Peyer's patch (tissue), 4 donors: ENCODE results near the gene ZNF316. TPM values are rescaled to one million over a fixed set of nuclear protein-coding genes. Genes with fewer than 3 reads are reported as not detected.

Experiments
- DNase-seq, 3 donors: peaks; one replicate each; pipeline ENCODE4 v3.0.0-alpha.2; 2017 to 2019
- H3K27ac ChIP-seq, 4 donors: fragments of 200-600 bp; sonication (generic); one replicate each; pipeline ENCODE4 v1.5.1; 2016 to 2019
- H3K27me3 ChIP-seq, 2 donors: fragments of 200-600 bp; sonication (generic); one replicate each; pipeline ENCODE4 v1.5.1; 2019
- H3K36me3 ChIP-seq, 3 donors: fragments of 200-600 bp; sonication (generic); one replicate each; pipeline ENCODE4 v1.5.1; 2016 to 2019
- H3K4me1 ChIP-seq, 4 donors: fragments of 200-600 bp; sonication (generic); one replicate each; pipeline ENCODE4 v1.5.1; 2016 to 2019
- H3K4me3 ChIP-seq, 4 donors: fragments of 200-600 bp; sonication (generic); 1 replicate in 3 of 4; 2 replicates in 1 of 4; pipeline ENCODE4 v1.5.1; 2016 to 2019; ENCODE audit warnings: mild to moderate bottlenecking in 1 of 4
- H3K9me3 ChIP-seq, 4 donors: fragments of 200-600 bp; sonication (generic); one replicate each; pipeline ENCODE4 v1.5.1; 2016 to 2019; ENCODE audit warnings: mild to moderate bottlenecking in 1 of 4
- POLR2A ChIP-seq, 2 donors: fragments of 450-650 bp; IDR thresholded peaks; one replicate each; pipeline ENCODE4 v1.5.1; 2017; ENCODE audit warnings: antibody characterized with exemption in 2 of 2, mild to moderate bottlenecking in 2 of 2, moderate library complexity in 2 of 2
- total RNA-seq, 4 donors: library from RNA; depleted of rRNA; stranded (reverse); fragments of >200 nt; gene quantifications; one replicate each; pipeline ENCODE4 v1.1.0, GENCODE V29; 2016
- TF ChIP-seq, protein P1 (sequence below), 6 experiments: fragments of 450-650 bp in 4 of 6; fragments of 200-600 bp in 2 of 6; sonication (generic) in 1 of 6; IDR thresholded peaks; one replicate each; pipeline ENCODE4 v1.5.1; 2017 to 2019; ENCODE audit warnings: antibody characterized with exemption in 6 of 6, mild to moderate bottlenecking in 3 of 6, moderate library complexity in 1 of 6

The ZNF316 gene
- total RNA-seq, 4 donors from 2014 or later: 21.7 to 51.2 (median 39.2) TPM

DNA sequence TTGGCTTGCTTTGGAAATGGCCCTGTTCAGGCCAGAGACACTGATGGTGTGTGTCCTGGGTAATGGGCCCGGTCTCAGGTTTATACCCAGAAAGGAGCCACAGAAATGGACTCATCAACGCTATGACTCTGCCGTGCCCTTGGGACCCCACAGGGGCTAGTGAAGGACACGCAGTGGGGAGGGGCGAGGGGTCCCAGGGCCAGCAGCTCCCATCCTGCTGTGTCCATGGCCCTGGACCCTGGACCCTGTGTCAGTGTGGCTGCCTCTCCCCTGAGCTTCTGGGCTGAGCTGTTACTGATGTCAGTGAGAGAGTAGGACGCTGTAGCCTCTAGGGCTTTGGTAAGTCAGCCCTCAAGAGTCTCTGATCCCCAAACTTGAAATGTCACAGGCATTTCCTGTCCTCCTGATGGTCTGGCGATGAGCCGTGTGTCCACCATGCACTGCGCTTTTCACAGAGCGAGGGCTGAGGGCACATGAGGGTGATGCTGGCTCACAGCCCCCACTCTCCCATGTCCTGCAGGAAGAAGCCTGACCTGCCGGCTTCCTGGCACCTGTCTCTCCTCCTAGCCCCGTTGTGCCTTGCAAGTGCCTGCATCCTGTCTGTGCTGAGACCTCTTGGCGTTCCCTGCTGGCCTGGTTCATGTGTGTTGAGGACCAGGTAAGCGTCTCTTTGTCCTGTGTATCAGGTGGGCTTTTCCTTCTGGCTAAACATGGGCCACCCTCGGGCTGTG, 4.4 kb downstream of the ZNF316 start:
- Histone ChIP-seq H3K36me3 (peaks cover 0 to 59% (median 0%) of the 10 kb centered on the region in 3 donors), H3K27ac (no peak overlapping the region), H3K4me3 (no peak overlapping the region), H3K9me3 (no peaks in the 10 kb centered on the region), H3K4me1 (peaks cover 0 to 15% (median 10%) of the 10 kb centered on the region in 4 donors), H3K27me3 (no peaks in the 10 kb centered on the region)
- no peak for DNase-seq
- TF ChIP-seq, protein P1, sequence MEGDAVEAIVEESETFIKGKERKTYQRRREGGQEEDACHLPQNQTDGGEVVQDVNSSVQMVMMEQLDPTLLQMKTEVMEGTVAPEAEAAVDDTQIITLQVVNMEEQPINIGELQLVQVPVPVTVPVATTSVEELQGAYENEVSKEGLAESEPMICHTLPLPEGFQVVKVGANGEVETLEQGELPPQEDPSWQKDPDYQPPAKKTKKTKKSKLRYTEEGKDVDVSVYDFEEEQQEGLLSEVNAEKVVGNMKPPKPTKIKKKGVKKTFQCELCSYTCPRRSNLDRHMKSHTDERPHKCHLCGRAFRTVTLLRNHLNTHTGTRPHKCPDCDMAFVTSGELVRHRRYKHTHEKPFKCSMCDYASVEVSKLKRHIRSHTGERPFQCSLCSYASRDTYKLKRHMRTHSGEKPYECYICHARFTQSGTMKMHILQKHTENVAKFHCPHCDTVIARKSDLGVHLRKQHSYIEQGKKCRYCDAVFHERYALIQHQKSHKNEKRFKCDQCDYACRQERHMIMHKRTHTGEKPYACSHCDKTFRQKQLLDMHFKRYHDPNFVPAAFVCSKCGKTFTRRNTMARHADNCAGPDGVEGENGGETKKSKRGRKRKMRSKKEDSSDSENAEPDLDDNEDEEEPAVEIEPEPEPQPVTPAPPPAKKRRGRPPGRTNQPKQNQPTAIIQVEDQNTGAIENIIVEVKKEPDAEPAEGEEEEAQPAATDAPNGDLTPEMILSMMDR (IDR thresholded peaks at IDR 0.05): no peak
- TF ChIP-seq POLR2A (IDR thresholded peaks at IDR 0.05): no peak

DNA sequence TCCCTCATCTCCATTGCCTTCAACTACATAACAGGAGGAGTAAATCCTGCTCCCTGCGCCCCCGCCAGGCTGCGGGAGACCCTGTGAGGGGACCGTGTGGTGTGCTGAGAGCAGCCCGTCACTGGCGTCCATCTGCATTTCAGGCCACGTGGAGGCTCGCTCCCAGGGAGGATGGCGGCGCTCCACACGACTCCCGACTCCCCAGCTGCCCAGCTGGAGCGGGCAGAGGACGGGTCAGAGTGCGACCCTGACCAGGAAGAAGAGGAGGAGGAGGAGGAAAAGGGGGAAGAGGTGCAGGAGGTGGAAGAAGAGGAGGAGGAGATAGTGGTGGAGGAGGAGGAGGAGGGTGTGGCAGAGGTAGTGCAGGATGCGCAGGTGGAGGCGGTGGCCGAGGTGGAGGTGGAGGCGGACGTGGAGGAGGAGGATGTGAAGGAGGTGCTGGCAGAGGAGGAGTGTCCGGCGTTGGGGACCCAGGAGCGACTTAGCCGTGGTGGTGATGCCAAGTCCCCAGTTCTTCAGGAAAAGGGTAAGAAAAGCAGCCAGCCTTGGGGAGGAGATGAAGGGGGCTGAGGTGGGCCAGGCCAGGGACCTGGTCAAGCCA, 5.2 kb downstream of the ZNF316 start:
- TF ChIP-seq, protein P1 (IDR thresholded peaks at IDR 0.05): no peak
- TF ChIP-seq POLR2A (IDR thresholded peaks at IDR 0.05): no peak
- H3K9me3 ChIP-seq: no peaks in the 10 kb centered on the region
- peaks cover 0 to 12% (median 8%) of the 10 kb centered on the region in 4 donors for H3K4me1 ChIP-seq
- no peak for DNase-seq
- peaks cover 0 to 66% (median 0%) of the 10 kb centered on the region in 3 donors for H3K36me3 ChIP-seq
- no peak overlapping the region for H3K4me3 ChIP-seq
- no peak overlapping the region for H3K27ac ChIP-seq
- no peaks in the 10 kb centered on the region for H3K27me3 ChIP-seq

DNA sequence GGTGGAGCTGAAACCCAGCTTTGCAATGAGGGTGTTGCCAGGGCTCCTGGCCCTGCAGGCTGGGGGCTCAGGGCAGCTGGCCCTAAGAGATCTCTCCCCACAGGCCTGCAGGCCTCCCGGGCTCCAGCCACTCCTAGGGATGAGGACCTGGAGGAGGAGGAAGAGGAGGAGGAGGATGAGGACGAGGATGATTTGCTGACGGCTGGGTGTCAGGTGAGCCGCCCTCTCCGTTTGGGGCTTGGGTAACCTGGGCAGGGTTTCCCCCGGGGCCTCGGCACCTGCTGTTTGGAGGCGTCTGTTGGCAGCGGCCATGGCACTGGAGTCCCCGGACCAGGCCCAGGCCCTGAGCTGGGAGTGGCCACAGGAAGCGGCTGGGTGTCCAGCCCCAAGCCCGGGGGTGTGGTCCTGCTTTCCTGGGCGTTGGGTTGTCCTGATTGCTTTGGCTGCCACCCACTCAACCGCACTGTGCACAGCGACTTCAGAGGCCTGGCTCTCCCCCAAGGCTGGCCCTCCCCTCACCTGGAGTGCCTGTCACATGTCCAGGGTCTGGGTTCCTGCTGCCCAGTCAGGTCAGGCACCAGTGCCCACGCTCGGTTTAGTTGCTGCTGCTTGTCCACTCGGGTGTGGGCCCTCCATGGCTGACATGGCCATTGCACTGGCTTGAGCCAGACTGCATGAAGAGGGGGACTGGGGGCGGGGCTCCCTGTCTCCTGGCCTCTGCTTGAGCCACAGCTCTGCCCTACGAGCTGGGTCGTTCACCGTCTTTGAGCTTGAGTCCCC, 5.9 kb downstream of the ZNF316 start:
- Histone ChIP-seq H3K36me3 (peaks cover 0 to 69% (median 0%) of the 10 kb centered on the region in 3 donors), H3K4me1 (peaks cover 0 to 9% (median 5%) of the 10 kb centered on the region in 4 donors), H3K27me3 (no peaks in the 10 kb centered on the region), H3K9me3 (no peaks in the 10 kb centered on the region), H3K4me3 (no peak overlapping the region), H3K27ac (no peak overlapping the region)
- TF ChIP-seq, protein P1 (IDR thresholded peaks at IDR 0.05): no peak
- TF ChIP-seq POLR2A (IDR thresholded peaks at IDR 0.05): no peak
- DNase-seq: no peak

DNA sequence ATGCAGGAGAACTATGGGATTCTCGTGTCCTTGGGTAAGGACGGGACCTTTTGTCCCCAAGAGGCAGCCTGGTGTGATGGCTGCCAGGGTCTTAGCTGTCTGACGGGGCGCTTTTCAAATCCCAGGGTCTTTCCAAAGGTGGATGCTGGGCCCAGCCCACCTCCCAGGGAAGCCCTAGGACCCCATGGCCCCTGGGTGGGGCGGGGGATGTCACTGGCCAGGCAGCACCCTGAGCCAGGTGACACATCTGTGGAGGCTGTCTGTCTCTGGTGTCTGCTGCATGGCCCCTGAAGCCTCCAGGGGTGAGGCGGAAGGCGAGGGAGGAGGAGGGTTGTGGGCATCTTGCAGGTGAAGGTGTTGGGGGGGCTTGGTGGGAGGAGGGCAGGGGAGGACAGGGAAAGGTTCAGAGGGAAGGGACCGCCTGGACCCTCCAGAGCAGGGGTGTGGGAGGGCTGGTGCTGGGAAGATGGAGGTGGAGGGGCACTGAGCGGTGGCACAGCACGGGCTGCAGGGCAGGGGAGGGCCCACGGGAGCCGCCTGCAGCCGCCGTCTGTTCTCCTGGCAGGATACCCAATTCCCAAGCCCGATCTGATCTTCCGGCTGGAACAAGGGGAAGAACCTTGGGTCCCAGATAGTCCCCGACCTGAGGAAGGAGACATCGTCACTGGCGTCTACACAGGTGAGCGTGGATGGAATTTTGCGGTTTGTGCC, 7.0 kb downstream of the ZNF316 start:
- no peak overlapping the region for H3K4me3 ChIP-seq
- H3K36me3 ChIP-seq: peaks cover 0 to 78% (median 0%) of the 10 kb centered on the region in 3 donors
- H3K4me1 ChIP-seq: no peaks in the 10 kb centered on the region
- H3K27me3 ChIP-seq: no peaks in the 10 kb centered on the region
- TF ChIP-seq POLR2A (IDR thresholded peaks at IDR 0.05): no peak
- TF ChIP-seq, protein P1 (IDR thresholded peaks at IDR 0.05): no peak
- DNase-seq: no peak
- no peaks in the 10 kb centered on the region for H3K9me3 ChIP-seq
- H3K27ac ChIP-seq: no peak overlapping the region

DNA sequence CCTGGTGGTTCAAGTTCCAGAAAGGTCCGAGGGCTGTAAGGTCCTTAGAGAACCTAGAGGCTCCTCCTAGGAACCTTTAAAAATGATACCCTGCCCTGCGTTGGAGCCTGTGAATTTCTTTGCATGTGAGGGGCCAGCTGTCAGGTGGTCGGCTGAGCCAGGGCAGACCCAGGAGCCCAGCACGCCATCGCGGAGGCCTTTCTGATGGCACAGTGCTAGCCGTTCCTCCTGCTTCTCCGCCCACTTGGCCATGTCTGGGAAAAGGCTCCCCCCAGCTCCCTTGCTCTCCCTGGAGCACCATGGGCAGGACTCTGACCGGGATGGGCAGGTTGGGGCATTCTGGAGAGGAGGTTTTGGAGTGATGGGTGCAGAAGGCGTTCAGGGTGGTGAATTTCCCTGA, 7.6 kb downstream of the ZNF316 start:
- TF ChIP-seq POLR2A (IDR thresholded peaks at IDR 0.05): no peak
- Histone ChIP-seq H3K27ac (no peak overlapping the region), H3K27me3 (no peaks in the 10 kb centered on the region), H3K9me3 (no peaks in the 10 kb centered on the region), H3K4me1 (no peaks in the 10 kb centered on the region), H3K4me3 (no peak overlapping the region), H3K36me3 (peaks cover 0 to 81% (median 0%) of the 10 kb centered on the region in 3 donors)
- DNase-seq: no peak
